ENCODE data around the gene TLK1.

- TF ChIP-seq, protein P1, sequence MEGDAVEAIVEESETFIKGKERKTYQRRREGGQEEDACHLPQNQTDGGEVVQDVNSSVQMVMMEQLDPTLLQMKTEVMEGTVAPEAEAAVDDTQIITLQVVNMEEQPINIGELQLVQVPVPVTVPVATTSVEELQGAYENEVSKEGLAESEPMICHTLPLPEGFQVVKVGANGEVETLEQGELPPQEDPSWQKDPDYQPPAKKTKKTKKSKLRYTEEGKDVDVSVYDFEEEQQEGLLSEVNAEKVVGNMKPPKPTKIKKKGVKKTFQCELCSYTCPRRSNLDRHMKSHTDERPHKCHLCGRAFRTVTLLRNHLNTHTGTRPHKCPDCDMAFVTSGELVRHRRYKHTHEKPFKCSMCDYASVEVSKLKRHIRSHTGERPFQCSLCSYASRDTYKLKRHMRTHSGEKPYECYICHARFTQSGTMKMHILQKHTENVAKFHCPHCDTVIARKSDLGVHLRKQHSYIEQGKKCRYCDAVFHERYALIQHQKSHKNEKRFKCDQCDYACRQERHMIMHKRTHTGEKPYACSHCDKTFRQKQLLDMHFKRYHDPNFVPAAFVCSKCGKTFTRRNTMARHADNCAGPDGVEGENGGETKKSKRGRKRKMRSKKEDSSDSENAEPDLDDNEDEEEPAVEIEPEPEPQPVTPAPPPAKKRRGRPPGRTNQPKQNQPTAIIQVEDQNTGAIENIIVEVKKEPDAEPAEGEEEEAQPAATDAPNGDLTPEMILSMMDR (IDR thresholded peaks at IDR 0.05; ENCODE audit: extremely low read depth in 1 of 2, insufficient read depth in 1 of 2, low read depth in 1 of 2, low read length in 2 of 2) = no peak
- TF ChIP-seq POLR2A (IDR thresholded peaks at IDR 0.05; ENCODE audit: low read depth, low read length) (no peak), MAX (IDR thresholded peaks at IDR 0.05; ENCODE audit: insufficient read depth, insufficient read length) (no peak), JUN (IDR thresholded peaks at IDR 0.05; ENCODE audit: borderline replicate concordance, insufficient read depth, insufficient read length, low read depth) (no peak), POLR2AphosphoS5 (IDR thresholded peaks at IDR 0.05; ENCODE audit: insufficient read depth, low read depth, low read length) (no peak), EZH2 (IDR thresholded peaks at IDR 0.05; ENCODE audit: borderline replicate concordance, low read depth, low read length, severe bottlenecking) (no peak), FOS (IDR thresholded peaks at IDR 0.05; ENCODE audit: borderline replicate concordance, insufficient read depth, low read length) (no peak), MYC (IDR thresholded peaks at IDR 0.05; ENCODE audit: low read depth, low read length) (no peak)
These were observed 72.4 kb downstream of the TLK1 start for GRCh38 chr2:171088057-171088834.

All from endothelial cell of umbilical vein (primary cell).